Suprapubic skin (tissue), 2 donors: ENCODE measurements around the gene CANT1.

Source experiments
- EP300 ChIP-seq: sonication (generic); formaldehyde crosslinking; IDR thresholded peaks from one replicate; pipeline ENCODE4 v1.6.1; 2017; ENCODE audit warnings: antibody characterized with exemption
- POLR2A ChIP-seq, 2 donors: fragments of 450-650 bp; IDR thresholded peaks; one replicate each; pipeline ENCODE4 v1.6.1; 2017; ENCODE audit warnings: antibody characterized with exemption in 2 of 2, mild to moderate bottlenecking in 2 of 2, moderate library complexity in 2 of 2

DNA sequence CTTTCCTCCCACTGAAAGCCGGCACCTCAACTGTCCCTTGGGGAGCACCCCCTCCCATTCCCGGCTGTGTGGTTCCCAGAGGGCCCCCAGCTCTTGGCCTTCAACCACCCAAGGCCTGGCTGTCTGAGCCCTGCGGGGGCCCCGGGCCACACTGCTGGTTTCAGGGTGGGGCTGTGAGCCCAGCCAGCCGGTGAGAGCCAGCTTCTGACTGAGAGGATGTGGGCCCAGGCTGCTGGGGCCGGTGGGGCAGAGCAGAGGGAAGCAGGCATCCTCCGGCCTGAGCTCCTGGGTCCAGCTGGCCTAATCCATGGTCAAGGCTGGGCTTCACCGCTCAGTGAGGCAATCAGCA is 29.0 kb downstream of the CANT1 start:
- no peak for TF ChIP-seq POLR2A (IDR thresholded peaks at IDR 0.05)
- TF ChIP-seq EP300: no peak
